Measurements from ENCODE around the gene C10orf67.

C10orf67 gene

DNA sequence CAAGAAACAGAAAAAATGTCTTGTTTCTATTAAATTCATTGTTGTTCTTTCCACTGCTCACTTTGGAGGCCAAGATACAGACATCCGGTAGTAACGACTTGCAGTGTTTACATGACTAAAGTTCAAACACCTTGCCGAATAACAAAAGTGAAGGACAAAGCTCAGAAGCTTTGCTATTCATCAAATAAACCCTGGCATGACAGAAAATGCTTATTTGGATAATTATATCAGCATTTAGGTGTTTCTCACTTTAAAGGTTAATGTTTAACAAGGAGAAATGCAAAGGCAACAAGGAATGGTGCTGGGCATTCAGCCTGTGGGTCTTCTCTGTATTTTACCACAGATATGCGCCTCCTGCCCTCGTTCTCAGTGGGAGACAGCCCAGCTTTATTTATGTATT lies 157.9 kb downstream of the C10orf67 start:
- no peak for TF ChIP-seq CTCF (IDR thresholded peaks at IDR 0.05; ENCODE audit: insufficient read depth, low read depth, low read length, missing control alignments)
- H3K4me3 ChIP-seq (ENCODE audit: low read length) = no peak overlapping the region
- no peak for DNase-seq (ENCODE audit: low read depth)

DNA sequence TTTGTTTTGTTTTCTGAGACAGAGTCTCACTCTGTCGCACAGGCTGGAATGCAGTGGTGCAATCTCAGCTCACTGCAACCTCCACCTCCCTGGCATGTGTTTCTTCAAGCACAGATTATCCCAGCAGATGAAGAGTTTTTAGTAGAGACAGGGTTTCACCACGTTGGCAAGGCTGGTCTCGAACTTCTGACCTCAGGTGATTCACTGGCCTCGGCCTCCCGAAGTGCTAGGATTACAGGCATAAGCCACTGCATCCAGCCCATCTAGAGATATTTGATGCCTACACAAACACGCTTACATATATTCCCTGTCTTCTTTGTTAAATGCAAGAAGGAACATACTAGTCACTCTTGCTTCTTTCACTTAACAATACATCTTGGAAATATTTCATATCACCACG lies 158.4 kb downstream of the C10orf67 start:
- no peak for DNase-seq (ENCODE audit: low read depth)
- no peak for TF ChIP-seq CTCF (IDR thresholded peaks at IDR 0.05; ENCODE audit: insufficient read depth, low read depth, low read length, missing control alignments)
- H3K4me3 ChIP-seq (ENCODE audit: low read length) = no peak overlapping the region

DNA sequence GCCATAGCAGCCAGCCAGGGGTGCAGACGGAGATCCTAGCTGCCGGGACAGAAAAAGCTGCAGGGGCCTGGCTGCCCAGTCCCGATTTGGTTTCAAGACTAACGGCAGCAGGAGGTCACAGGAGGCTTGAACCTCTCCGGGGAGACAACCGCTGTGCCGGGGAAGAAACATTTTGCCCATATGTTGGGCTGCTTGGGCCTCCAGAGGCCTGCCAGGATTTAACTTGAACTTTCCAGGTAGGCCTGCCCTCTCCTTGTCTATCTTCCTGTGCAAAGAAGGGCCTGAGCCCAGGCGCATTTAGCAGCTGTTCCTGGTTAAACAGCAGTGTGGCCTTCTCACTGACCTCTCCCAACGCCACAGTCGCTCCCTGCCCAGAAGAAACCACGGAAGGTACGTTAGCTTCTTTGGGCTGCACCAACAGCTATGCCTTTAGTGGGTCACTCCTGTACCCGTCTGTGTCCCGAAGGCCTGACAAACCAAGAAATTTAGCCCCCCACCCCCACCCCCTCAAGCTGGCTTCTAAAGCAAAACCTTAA lies 169.6 kb downstream of the C10orf67 start:
- no peak for TF ChIP-seq CTCF (IDR thresholded peaks at IDR 0.05; ENCODE audit: insufficient read depth, low read depth, low read length, missing control alignments)
- no peak for DNase-seq (ENCODE audit: low read depth)

DNA sequence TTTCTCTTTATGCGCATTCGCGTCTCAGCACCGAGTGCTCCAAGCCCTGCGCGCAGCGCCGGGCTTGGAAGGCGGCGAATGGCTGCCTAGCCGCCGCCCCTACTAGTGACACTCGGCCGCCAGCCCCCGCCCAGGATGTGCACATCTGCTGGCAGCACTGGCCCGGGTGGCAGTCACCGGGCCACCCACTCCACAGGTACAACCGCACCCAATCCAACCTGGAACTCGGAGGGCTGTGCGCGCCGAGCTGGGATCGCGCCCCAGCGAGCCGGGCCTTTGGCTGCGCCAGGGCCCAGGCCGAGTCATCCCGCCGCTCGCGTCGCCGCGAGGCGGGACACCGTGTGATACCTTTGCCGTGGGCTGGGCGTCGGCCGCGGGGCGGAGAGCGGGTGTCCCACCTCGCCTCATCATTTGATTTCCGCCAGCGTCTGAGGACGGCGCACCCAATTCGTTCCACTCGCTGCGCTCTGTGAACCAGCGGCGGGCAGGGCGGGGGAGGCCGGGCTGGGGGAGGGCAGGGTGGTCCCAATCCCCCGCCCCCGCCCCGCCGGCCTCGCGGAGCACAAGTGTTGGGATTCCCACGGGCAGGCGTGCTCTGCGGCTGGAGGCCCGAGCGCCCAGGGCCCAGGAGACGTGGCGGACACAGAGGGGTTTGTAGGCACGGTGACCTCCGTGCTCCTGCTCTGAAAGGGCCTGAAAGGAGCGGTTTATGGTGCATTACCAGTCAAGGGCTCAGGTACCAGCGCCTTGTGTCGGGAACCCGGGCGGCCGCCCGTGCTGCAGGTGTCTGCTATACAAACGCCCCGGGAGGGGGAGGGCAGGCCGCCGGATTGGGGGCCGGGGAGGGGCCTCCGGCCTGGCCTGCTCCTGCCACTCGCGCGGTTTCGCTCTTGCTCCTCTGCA lies 170.3 kb downstream of the C10orf67 start:
- no peak for TF ChIP-seq CTCF (IDR thresholded peaks at IDR 0.05; ENCODE audit: insufficient read depth, low read depth, low read length, missing control alignments)
- no peak overlapping the region for H3K4me3 ChIP-seq (ENCODE audit: low read length)
- DNase-seq (ENCODE audit: low read depth) = no peak

More for the DNA sequence above, 169.6 kb downstream of the C10orf67 start:
- H3K4me3 ChIP-seq (ENCODE audit: low read length) = no peak overlapping the region

- no peak for DNase-seq (ENCODE audit: low read depth)
- no peak for TF ChIP-seq CTCF (IDR thresholded peaks at IDR 0.05; ENCODE audit: insufficient read depth, low read depth, low read length, missing control alignments)
- no peak overlapping the region for H3K4me3 ChIP-seq (ENCODE audit: low read length)
These were observed 171.2 kb downstream of the C10orf67 start for GRCh38 chr10:23173214-23174073.

DNA sequence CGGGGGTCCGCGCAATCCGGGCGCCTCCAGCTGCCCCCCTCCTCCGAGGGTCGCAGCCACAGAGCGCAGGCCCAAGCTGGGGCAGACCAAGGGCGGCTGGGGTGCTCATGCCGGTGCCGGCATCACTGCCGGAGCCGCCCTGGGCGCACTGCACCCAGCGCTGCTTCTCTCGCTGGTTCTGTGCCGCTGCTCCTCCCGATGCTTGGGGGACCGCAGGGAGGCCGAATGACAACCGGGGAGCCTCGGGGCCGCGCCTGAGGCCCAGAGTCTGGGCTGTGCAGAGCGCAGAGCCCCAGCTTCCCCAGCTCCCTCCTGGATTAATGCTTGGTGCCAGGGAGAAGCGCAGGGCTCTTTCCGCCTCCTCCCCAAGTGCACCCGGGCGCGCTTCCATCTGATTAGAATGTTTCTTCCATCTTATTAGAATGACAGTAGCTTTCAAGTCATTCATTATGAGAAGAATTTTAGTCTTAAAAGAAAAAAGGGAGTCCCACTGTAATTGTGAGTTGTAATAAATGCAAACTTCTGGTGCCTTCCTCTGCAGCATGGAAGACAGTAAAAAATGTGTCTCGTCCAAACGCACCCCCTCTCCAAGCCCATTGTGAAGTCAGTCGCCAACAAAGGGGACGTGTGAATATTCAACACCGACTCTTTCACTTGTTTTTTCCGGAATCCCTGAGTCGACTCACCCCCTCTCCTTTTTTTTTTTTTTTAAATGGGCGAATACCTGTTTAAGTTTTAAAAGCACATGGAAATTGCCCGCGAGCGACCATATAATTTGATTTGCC lies 172.0 kb downstream of the C10orf67 start:
- TF ChIP-seq CTCF (IDR thresholded peaks at IDR 0.05; ENCODE audit: insufficient read depth, low read depth, low read length, missing control alignments) = no peak
- no peak for DNase-seq (ENCODE audit: low read depth)
- no peak overlapping the region for H3K4me3 ChIP-seq (ENCODE audit: low read length)

Measured in epithelial cell of esophagus (primary cell).